ENCODE data around the gene PAPSS2. TPM values are rescaled to one million over a fixed set of nuclear protein-coding genes. Genes with fewer than 3 reads are reported as not detected.

The PAPSS2 gene
- total and polyA plus RNA-seq, 4 donors = 24.3 to 86.5 (median 59.3) TPM

- no peak for DNase-seq (ENCODE audit: low spot score)
- no peaks in the 10 kb centered on the region for H3K9me3 ChIP-seq (ENCODE audit: control insufficient read depth in 4 of 4, low read length in 3 of 4)
- H3K4me1 ChIP-seq (ENCODE audit: control insufficient read depth in 4 of 4, insufficient read depth in 4 of 4, low read length in 3 of 4) = peaks cover 4 to 45% (median 25%) of the 10 kb centered on the region in 4 donors
- H3K9ac ChIP-seq (ENCODE audit: low read depth in 1 of 2, low read length in 2 of 2) = no peak overlapping the region
- TF ChIP-seq JUND (IDR thresholded peaks at IDR 0.05) (no peak), MAX (IDR thresholded peaks at IDR 0.05) (no peak), NR2F2 (IDR thresholded peaks at IDR 0.05) (no peak), SP1 (IDR thresholded peaks at IDR 0.05) (no peak), REST (IDR thresholded peaks at IDR 0.05) (no peak)
- TF ChIP-seq, protein P1, sequence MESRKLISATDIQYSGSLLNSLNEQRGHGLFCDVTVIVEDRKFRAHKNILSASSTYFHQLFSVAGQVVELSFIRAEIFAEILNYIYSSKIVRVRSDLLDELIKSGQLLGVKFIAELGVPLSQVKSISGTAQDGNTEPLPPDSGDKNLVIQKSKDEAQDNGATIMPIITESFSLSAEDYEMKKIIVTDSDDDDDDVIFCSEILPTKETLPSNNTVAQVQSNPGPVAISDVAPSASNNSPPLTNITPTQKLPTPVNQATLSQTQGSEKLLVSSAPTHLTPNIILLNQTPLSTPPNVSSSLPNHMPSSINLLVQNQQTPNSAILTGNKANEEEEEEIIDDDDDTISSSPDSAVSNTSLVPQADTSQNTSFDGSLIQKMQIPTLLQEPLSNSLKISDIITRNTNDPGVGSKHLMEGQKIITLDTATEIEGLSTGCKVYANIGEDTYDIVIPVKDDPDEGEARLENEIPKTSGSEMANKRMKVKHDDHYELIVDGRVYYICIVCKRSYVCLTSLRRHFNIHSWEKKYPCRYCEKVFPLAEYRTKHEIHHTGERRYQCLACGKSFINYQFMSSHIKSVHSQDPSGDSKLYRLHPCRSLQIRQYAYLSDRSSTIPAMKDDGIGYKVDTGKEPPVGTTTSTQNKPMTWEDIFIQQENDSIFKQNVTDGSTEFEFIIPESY (IDR thresholded peaks at IDR 0.05) = no peak
- WGBS = 66% methylated on average over 2 of the region's 2 CpGs
- H3K4me3 ChIP-seq (ENCODE audit: low read depth in 1 of 3, low read length in 3 of 3) = no peak overlapping the region
- no peaks in the 10 kb centered on the region for H3K27me3 ChIP-seq (ENCODE audit: control insufficient read depth in 4 of 4, insufficient read depth in 4 of 4, low read length in 3 of 4)
- H3K27ac ChIP-seq (ENCODE audit: low read depth in 1 of 2, low read length in 2 of 2) = no peak overlapping the region
- peaks cover 0 to 2% (median 0%) of the 10 kb centered on the region in 4 donors for H3K36me3 ChIP-seq (ENCODE audit: control insufficient read depth in 4 of 4, insufficient read depth in 3 of 4, low read depth in 1 of 4, low read length in 3 of 4)
These were observed 7.8 kb downstream of the PAPSS2 start for GRCh38 chr10:87667493-87667892.

DNA sequence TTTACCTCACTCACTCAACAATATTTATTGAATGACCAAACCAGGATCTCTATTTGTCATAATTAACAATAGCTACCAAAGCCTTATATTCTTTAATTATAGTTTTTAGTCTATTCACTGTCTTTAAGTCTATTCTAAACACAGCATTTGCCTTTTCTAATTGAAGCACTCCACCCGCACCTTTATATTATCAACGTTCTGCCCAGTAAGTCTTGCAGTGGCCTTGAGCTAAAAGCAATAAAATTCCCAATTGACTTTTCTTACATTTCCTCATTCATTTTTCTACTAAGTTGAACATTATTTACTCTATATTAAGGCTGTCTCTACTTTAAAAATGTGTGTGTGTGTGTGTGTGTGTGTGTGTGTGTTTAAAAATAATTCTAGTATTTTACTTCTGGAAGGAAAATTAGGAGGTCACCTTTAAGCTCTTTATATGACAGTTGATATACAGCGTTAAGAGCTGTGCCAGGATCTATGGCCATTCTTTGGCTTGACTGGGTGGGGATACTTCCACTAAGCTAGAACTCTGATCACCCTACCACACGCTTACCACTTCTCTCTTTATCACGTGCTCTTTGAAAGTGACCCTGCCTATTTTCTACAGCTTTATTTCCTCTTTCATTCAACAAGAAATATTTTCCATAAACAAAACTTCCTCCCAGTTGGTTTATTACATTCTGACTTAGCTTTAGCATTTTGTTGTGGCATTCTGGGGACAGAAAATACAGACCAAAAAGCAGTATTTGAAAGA, 8.8 kb downstream of the PAPSS2 start:
- TF ChIP-seq GABPA (IDR thresholded peaks at IDR 0.05 in 1 of 2, conservative IDR thresholded peaks at IDR 0.05 in 1 of 2) (no peak), FOXA2 (IDR thresholded peaks at IDR 0.05) (no peak), FOXA1 (IDR thresholded peaks at IDR 0.05) (no peak), HNF4A (conservative IDR thresholded peaks at IDR 0.05) (no peak), CTCF (IDR thresholded peaks at IDR 0.05; ENCODE audit: low read depth, low read length, missing input control) (no peak), NR2F2 (IDR thresholded peaks at IDR 0.05) (no peak), MAX (IDR thresholded peaks at IDR 0.05) (no peak), SP1 (IDR thresholded peaks at IDR 0.05) (no peak), HNF4G (IDR thresholded peaks at IDR 0.05) (no peak), JUND (IDR thresholded peaks at IDR 0.05) (no peak), REST (IDR thresholded peaks at IDR 0.05) (no peak), RAD21 (IDR thresholded peaks at IDR 0.05) (no peak), RXRA (IDR thresholded peaks at IDR 0.05) (no peak)
- TF ChIP-seq, protein P2, sequence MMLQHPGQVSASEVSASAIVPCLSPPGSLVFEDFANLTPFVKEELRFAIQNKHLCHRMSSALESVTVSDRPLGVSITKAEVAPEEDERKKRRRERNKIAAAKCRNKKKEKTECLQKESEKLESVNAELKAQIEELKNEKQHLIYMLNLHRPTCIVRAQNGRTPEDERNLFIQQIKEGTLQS (IDR thresholded peaks at IDR 0.05) = no peak
- DNase-seq (ENCODE audit: low spot score) = no peak

More for the DNA sequence above, 8.8 kb downstream of the PAPSS2 start:
- WGBS = 75% methylated on average over 5 of the region's 5 CpGs
- H3K36me3 ChIP-seq (ENCODE audit: control insufficient read depth in 4 of 4, insufficient read depth in 3 of 4, low read depth in 1 of 4, low read length in 3 of 4) = peaks cover 0 to 2% (median 0%) of the 10 kb centered on the region in 4 donors
- peaks cover 4 to 35% (median 20%) of the 10 kb centered on the region in 4 donors for H3K4me1 ChIP-seq (ENCODE audit: control insufficient read depth in 4 of 4, insufficient read depth in 4 of 4, low read length in 3 of 4)
- no peak overlapping the region for H3K4me3 ChIP-seq (ENCODE audit: low read depth in 1 of 3, low read length in 3 of 3)
- no peaks in the 10 kb centered on the region for H3K9me3 ChIP-seq (ENCODE audit: control insufficient read depth in 4 of 4, low read length in 3 of 4)
- H3K9ac ChIP-seq (ENCODE audit: low read depth in 1 of 2, low read length in 2 of 2) = no peak overlapping the region
- H3K27me3 ChIP-seq (ENCODE audit: control insufficient read depth in 4 of 4, insufficient read depth in 4 of 4, low read length in 3 of 4) = no peaks in the 10 kb centered on the region
- H3K27ac ChIP-seq (ENCODE audit: low read depth in 1 of 2, low read length in 2 of 2) = no peak overlapping the region

Data from liver (tissue), 9 donors.